Activated CD8-positive, alpha-beta memory T cell treated with anti-CD3 and anti-CD28 coated beads, Interleukin-2, amount 50 U/mL, for 1 hour (primary cell): ENCODE measurements around the gene CCNL2.
"Not testable (repeated sequence)": the region's sequence is repeated elsewhere in the genome, so short reads cannot be mapped to it uniquely, and the experiment has no call there.

Experiments
- DNase-seq: peaks from one replicate; pipeline ENCODE4 v3.0.0-alpha.2; 2020; ENCODE audit errors: extremely low read depth

The CCNL2 gene

DNA sequence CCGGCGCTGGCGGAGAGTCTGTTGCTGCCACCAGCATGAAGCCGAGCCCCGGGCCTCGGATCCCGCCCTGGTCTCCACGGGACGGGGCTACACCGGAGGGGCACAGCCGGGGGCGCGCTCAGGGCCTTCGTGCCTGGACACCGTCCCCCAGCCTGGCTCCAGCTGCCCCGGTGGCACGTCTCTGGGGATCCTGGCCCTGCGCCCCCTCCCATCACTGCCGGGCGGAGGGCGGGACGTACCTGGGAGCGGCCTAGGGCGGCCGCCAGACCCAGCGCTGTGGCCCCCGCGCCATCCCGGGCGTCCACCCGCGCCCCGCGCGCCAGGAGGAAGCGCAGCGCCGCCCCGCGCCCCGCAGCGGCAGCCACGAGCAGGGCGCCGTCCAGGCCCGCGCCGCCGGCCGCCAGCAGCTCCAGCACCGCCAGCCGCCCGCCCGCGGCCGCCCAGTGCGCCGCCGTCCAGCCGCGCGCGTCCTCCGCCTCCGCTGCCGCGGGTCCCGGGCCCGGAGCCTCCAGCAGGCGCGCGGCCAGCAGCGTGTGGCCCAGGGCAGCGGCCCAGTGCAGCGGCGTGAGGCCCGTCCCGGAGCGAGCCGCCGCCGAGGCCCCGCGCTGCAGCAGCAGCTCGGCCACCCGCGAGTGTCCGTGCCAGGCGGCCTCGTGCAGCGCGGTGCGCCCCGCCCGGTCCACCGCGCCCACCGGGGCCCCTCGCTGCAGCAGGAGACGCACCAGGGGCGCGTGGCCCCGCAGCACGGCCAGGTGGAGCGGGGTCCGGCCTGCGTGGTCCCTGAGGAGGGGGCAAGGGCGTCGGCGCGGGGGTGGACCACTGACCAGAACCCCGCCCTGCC lies 20.9 kb upstream of the CCNL2 start:
- no peak for DNase-seq

DNA sequence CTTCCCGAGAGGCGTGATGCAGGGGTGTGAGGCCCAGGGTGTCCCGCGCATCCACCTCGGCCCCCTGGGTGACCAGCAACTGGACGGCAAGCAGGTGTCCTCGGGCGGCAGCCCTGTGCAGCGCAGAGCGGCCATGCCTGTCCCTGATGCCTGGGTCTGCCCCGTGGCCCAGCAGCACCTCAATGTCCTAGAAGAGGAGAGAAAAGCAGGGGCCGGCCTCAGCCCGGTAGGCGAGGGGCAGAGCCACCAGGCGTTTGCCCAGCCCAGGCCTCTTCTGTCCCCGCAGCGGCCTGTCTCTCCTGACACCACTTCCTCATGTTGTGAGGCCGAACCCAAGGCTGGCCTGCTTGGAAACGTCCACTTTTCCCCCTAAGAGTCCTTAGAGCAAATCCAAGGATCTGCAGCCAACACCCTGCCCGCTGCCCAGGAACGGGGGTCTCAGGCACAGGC lies 20.3 kb upstream of the CCNL2 start:
- DNase-seq: no peak

DNA sequence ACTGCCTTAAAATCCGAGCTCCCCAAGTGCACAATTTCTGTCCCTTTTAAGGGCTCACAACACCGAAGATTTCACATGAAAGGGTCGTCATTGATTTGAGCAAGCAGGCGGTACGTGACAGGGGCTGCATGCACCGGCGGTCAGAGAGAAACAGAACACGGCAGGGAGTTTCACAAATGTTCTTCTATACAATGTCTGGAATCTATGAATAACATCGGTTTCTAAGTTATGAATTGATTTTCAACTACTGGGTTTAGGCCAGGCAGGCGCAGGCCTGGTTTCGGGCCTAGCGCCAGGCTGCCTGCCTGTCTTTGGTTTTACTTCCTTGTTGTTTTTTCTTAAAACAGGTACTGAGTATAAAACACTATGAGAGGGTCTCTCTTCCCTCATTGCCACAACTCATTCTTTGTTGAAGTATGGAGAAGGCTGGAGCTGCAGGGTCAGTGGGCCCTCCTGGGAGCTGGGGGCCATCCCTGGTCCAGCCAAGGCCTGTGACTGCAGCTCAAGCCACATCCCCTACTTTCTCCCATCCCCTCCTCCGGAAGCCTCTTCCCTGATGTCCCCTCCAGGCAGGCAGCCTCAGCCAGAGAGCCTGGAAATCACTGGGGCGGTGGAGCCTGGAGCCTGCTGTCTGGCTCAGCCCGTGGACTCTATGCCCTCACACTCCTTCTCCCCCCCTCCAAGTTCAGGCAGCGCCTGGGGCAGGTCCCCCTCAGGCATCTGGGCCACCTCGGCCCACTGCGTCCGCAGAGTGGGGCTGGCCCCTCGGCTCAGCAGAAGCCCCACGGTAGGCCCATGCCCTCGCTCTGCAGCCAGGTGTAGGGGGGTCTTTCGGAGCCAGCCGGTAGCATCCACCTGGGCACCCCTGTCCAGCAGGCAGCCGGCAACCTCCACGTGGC lies 19.6 kb upstream of the CCNL2 start:
- DNase-seq: no peak

DNA sequence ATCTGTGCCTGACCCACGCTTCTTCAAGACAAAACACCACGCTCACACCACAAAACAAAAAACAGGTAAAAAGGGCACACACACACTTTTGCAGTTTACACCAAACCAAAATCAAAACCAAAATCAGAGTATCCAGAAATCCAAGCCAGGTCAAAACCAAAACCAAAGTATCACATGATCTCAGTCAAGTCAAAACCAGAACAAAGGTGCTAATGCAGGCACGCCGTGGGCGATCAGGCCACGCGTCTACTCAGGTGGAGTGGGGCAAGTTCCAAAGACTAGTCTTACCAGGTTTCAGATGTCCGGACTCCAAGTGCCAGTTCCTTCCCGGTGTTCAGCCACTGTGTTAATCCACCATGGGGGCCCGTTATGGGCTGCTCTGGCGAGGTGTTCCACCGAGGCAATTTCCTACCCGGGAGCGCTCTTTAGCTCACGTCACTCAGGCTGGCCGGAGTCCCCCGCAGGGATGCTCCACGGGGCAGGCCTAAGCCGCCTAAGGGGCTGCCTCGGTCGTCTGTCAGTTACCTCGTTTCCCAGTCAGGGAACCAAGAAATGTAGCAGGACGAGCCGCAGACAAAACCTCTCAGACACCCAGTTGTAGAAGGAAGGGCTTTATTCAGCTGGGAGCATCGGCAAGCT lies 18.8 kb upstream of the CCNL2 start:
- not testable (repeated sequence) for DNase-seq

DNA sequence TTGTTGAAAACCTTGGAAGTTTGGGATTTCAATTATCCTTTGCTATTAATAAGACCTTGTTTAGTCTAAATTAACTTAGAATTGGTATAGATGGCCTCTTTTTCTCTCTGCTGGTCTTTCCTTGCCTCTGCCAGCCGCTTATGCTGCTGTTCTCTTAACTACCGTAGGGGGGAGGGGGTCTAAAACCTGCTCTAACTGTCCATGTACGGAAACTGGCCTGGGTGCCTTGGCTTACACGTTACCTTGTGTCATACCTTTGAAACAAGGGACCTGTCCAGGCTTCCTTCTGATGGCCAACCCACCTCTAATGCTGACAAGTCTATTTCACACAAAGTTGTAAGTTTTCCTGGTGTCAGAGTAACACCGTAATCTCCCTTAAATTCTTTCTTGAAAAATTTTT lies 18.3 kb upstream of the CCNL2 start:
- DNase-seq: not testable (repeated sequence)

DNA sequence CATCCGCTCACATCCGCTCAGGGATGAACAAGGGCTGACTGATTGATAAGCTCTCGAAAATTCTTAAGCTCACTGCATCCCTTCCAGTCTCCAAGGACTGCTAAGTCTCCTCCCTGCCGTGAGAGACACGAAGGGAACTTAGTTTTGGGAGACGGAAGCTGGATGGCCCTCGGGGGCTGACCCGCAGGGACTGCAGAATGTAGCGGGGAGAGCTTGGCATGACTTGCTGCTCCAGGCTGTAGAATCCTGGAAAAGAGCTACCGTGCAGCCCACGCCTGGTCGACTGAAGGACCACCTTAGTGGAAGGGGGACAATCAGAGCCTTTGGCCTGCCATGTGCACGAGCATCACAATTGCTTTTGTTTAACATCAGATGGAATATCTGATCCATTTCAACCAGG lies 16.6 kb upstream of the CCNL2 start:
- no peak for DNase-seq

DNA sequence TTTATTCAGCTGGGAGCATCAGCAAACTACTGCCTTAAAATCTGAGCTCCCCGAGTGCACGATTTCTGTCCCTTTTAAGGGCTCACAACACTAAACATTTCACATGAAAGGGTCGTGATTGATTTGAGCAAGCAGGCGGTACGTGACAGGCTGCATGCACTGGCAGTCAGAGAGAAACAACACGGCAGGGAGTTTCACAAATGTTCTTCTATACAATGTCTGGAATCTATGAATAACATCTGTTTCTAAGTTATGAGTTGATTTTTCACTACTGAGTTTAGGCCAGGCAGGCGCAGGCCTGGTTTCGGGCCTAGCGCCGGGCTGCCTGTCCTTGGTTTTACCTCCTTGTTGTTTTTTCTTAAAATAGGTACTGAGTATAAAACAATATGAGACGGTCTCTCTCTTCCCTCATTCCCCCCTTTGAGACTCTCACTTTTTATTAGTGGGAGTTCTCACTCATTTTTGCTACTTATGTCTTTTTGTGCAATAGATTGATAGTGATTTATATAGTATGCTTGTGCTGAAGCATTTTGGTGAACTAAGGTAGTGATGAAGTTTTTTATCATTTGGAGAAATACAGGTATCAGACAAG lies 13.3 kb upstream of the CCNL2 start:
- not testable (repeated sequence) for DNase-seq

DNA sequence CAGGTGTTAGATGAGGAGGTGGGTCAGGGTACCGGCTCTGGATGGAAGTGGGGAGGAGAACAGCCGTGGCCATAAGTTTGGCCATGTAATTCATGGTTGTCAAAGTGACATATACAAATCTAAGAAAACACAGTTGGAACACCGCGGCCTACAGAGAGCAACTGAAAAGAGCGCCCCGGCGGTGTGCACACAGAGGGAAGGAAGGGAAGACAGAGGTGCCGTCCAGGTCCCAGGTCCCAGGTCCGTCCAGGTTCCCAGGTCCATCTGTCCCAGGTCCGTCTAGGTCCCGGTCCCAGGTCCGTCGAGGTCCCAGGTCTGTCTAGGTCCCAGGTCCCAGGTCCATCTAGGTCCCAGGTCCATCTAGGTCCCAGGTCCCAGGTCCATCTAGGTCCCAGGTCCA lies 12.5 kb upstream of the CCNL2 start:
- DNase-seq: no peak

DNA sequence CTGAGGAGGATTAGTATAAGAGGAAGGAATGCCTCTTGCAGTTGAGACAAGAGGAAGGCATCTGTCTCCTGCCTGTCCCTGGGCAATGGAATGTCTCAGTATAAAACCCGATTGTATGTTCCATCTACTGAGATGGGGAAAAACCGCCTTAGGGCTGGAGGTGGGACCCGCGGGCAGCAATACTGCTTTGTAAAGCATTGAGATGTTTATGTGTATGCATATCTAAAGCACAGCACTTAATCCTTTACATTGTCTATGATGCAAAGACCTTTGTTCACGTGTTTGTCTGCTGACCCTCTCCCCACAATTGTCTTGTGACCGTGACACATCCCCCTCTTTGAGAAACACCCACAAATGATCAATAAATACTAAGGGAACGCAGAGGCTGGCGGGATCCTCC lies 11.1 kb upstream of the CCNL2 start:
- not testable (repeated sequence) for DNase-seq

DNA sequence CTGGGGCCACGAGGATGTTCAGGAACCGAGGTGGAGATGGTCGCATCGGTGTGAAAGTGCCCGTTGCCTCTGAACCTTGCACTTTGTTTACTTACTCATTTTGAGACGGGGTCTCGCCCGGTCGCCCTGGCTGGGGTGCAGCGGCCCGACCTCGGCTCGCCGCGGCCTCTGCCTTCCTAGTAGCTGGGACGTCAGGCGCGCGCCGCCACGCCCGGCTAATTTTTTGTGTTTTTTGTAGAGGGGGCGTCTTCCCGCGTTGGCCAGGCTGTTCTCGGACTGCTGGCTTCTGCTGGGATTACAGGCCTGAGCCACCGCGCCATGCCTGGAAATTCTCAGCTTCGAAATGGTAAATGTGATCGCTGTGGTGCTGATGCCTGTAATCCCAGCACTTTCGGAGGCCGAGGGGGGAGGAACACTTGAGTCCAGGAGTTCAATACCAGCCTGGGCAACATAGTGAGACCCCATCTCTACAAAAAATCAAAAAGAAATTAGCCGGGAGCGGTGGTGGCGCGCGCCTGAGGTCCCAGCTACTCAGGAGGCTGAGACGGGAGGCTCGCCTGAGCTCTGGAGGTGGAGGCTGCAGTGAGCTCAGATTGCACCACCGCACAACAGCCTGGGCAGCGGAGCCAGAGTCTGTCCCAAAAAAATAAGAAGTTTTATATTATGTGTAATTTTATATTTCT lies 8.6 kb upstream of the CCNL2 start:
- DNase-seq: no peak

DNA sequence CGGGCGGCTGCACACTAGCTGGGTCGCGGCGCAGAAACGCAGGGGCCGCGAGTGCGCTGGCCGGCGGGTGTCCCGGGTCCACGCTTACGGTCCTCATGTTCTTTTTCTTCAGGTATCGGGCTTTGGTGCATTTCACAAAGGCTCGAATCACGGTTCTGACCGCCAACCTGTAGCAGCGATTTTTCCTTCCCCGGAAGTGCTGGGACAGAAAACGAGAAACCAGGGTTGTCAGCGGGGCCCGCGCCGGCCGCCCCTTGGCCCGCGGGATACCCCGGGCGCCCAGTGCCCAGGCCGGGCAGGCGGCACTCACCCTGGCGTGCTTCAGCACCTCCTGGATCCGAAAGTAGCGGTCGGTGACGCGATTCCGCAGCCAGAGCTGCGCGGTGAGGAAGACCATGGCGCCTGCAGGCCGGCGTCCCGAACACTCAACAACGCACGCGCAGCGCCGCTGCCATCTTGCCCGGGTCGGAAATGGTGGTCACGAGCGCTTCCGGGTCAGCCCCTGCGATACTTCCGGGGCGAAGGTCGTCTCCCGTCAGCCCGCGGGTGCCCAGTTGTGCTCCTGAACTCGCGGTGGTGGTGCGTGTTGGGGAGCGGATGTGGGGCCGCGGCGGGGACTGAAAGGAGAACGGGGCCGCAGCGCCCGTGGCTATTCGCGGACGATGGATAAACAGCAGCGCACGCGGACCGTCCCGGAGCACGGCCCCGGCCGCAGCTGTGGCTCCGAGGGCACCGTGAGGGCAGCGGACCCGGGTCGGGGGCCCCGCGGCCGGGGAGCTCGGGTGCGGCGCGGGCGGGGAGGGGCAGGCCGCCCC lies 7.9 kb upstream of the CCNL2 start, which contains the start of gene MRPL20:
TSS of gene MRPL20 (minus strand) at position 473 of the 815 bp plus-strand sequence. CDS start at position 397, 76 bp downstream.
- peak; percentile 89 for DNase-seq

DNA sequence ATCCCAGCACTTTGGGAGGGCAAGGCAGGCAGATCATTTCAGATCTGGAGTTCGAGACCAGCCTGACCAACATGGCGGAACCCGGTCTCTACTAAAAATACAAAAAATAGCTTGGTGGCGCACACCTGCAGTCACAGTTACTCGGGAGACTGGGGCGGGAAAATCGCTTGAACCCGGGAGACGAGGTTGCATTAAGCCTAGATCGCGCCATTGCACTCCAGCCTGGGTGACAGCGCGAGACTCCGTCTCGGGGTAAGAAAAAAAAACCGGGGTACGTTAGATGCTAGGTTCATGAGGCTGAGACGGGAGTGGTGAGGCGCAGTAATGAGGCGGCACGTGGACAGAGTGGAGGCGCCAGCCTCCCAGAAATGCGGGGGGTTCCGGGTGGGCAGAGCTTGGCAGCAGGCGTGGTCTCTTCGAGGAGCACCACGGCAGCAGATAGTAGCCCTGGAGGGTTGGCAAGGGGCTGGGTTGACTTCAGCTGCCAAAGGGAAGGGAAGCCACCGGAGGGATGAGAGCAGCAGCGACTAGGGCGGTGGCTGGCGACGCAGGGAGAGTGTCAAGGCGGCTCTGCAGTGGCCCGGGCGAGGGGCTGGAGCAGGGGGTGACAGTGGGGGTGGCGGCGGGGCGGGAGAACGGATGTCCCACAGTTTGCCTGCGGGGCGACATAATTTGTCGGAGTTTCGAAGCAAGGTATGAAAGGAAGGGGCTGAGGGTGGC lies 7.1 kb upstream of the CCNL2 start:
- no peak for DNase-seq

DNA sequence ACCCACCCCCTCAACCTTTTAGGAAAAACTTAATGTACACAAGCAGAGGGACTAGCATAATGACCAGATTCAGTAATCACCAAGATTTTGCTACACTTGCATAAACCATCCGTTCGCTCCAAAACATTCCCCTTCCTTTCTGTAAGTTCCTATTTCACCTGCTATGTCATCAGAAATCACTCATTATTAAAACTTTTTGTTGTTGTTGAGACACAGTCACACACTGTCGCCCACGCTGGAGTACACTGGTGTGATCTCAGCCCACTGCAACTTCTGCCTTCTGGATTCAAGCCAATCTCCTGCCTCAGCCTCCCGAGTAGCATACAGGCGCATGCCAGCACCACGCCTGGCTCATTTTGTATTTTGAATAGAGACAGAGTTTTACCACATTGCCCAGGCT lies 4.5 kb upstream of the CCNL2 start:
- DNase-seq: no peak

DNA sequence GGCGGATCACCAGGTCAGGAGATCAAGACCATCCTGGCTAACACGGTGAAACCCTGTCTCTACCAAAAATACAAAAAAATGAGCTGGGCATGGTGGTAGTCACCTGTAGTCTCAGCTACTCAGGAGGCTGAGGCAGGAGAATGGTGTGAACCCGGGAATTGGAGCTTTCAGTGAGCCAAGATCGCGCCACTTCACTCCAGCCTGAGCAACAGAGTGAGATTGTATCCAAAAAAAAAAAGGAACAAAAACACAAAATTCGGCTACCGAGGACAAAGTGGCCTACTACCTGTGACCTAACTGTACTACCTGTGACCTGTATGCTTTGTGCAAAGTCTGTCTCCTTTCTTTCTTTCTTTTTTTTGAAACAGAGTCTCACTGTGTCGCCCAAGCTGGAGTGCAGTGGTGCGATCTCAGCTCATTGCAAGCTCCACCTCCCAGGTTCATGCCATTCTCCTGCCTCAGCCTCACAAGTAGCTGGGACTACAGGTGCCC lies 3.8 kb upstream of the CCNL2 start:
- DNase-seq: not testable (repeated sequence)

DNA sequence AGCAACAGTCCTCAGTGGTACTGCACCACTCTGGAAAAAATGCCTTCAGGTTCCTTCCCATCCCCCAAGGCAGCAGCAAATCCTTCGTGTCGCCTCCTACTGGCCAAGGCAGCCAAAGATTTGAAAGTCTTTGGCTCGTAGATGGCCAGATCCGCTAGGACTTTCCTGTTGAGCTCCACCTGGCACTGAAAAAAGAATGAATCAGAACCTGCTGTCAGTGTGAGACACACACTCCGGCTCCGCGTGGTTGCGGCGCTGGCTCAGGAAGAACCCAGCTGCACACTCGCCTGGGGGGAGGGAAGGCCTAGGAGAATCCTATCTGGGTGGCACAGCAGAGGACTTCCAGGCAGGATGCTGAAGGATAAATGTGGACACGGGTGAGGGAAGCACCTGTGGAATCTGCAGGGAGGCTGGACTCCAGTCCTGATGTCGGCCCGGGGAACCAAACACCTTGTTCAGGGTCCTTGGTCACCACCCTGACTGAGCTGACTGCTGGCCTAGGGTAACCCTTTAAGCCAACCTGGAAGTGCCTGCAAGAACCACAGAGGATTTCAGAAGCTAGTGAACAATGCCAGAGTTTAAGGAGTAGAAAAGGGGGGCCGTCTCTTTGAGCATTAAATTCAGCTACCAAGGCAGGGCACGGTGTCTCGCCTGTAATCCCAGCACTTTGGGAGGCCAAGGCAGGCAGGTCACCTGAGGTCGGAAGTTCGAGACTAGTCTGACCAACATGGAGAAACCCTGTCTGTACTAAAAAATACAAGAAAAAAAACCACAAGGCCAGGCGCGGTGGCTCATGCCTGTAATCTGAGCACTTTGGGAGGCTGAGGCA lies 3.2 kb upstream of the CCNL2 start:
- no peak for DNase-seq

DNA sequence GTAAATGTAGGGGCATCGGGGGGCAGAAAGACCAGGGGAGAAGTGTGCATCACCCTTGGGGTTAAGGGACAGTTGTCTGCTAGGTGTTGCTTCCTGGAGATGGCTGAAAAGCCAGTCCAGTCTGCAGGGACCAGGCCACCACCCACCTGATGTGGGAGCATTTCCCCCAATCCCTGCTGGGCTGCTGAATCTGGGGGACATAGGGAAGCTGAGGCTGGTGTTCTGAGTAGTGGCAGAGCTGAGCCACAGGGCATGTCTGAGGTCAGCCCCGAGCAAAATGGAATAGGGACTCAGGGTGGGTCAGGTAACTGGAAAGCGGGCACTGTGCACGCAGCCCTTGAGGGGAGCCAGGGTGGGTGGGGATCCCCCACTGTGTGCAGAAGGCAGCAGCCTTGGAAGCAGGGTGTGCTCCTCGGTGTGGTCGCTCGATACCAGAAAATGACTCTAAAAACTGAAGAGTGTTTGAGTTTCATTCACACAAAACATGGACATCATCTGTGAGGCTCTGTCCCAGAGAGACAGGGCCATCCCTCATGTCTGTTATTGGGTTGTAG lies 2.4 kb upstream of the CCNL2 start:
- no peak for DNase-seq

DNA sequence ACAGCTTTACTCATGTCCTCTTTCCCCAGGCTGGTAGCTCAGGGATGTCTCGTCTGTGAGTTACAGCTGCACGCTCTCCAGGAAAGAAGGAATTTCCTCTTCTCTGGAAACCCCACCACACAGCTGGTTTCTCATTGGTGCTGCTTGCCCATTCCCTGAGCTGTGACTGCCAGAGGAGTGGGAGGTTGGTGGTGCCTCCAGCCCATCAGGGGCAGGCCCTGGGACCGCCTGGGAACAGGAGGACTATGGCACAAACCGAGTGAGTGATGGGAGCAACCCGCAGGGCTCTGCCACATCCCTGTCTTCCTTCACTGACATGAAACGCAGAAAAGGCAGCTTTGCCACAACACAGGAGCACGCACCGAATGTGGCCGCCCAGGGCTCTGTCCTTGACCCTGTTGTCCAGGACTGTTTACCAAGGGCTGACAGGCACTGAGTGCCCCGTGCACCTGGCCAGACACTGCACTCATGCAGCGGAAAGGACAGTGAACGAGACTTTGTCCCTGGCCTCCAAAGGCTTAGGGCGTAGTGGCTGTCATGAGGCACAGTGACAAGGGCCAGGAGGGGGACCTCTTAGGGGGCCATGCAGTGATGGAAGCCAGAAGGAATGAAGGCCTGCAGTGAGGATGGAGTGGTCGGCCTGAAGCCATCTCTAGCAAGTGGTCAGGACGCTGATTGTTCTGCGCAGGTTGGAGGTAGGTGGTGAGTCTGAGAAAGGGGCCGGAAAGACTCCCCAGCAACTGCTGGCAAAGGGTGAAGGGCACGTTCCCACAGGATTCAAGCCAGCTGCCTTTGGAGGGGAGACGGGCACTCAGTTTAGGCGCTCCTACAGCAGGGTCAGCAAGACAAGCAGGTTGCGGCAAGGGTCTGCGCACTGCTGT lies 1.7 kb upstream of the CCNL2 start:
- no peak for DNase-seq
